HFF-Myc (cell line): ENCODE measurements around the gene MEGF10.

Source experiments
- DNase-seq: peaks from one replicate; pipeline ENCODE4 v3.0.0-alpha.2; 2011; ENCODE audit warnings: low read depth; ENCODE audit errors: extremely low read depth
- H3K4me3 ChIP-seq: replicated peaks from 2 replicates; pipeline ENCODE4 v1.5.1; 2011; ENCODE audit warnings: low read depth, mild to moderate bottlenecking, control low read depth, low read length
- CTCF ChIP-seq: IDR thresholded peaks from 2 replicates; pipeline ENCODE4 v1.5.1; 2012; ENCODE audit warnings: mild to moderate bottlenecking, low read depth, low read length, control low read depth; ENCODE audit errors: missing control alignments

The MEGF10 gene

GRCh38 chr5:127440831-127441230, 150.2 kb downstream of the MEGF10 start:
- H3K4me3 ChIP-seq = no peak overlapping the region
- no peak for TF ChIP-seq CTCF
- no peak for DNase-seq

GRCh38 chr5:127441799-127442484, 151.3 kb downstream of the MEGF10 start:
- TF ChIP-seq CTCF = no peak
- DNase-seq = no peak
- H3K4me3 ChIP-seq = no peak overlapping the region

DNA sequence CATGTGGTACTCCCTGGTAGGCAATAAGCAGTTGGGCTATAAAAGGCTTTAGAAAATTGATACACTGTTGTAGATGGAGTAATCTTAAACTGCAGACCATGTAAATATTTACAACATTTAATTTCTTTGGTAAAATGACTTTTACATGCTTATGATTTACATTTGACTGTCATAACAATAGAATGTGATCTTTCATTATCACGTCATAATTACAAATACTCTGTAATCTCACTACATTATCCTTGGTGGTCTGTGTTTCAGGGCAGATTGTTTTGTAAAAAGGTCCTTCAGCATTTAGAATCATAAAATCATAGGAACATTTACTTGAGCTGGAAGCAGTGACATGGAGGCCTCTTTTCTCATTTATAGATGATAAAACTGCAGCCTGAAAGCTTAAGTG, 153.6 kb downstream of the MEGF10 start:
- TF ChIP-seq CTCF = no peak
- H3K4me3 ChIP-seq = no peak overlapping the region

DNA sequence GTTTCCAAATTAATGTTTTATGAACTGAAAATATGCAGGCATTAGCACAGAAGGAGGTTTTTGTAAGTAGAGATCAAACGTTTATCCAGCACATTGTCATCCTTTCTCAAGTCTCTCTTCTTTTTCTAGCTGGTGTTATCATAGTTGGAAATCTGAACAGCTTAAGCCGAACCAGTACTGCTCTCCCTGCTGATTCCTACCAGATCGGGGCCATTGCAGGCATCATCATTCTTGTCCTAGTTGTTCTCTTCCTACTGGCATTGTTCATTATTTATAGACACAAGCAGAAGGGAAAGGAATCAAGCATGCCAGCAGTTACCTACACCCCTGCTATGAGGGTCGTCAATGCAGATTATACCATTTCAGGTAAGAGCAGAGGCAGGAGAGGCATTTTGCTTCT, 154.7 kb downstream of the MEGF10 start:
- no peak for TF ChIP-seq CTCF
- DNase-seq = no peak
- no peak overlapping the region for H3K4me3 ChIP-seq

More for the DNA sequence above, 153.6 kb downstream of the MEGF10 start:
- no peak for DNase-seq

- H3K4me3 ChIP-seq = no peak overlapping the region
- DNase-seq = no peak
- TF ChIP-seq CTCF = no peak
Observed at GRCh38 chr5:127446626-127447025, 156.0 kb downstream of the MEGF10 start.

GRCh38 chr5:127447827-127448226, 157.2 kb downstream of the MEGF10 start:
- no peak for DNase-seq
- H3K4me3 ChIP-seq = no peak overlapping the region
- no peak for TF ChIP-seq CTCF

DNA sequence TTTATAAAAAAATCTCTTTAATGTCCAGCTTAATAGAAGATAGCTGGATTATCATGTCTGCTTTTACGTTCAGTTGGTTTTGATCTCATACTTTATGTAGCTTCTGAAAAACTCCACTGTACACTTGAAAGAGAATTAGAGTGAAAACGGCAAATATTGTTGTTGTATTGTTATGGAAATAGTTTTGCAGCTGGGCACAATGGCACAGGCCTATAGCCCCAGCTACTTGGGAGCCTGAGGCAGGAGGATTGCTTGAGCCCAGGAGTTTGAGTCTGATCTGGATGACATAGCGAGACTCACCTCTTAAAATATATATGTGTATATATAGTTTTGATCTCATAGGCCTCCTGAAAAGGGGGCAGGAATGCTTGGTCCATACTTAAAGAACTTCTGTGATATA, 159.4 kb downstream of the MEGF10 start:
- no peak for DNase-seq
- no peak overlapping the region for H3K4me3 ChIP-seq
- no peak for TF ChIP-seq CTCF
